ACC112 (cell line): ENCODE measurements around the gene ENTPD5.

Experiments used
- H2AFZ ChIP-seq: fragments of 200-600 bp; sonication (generic); one replicate; pipeline ENCODE4 v1.6.0; 2017; ENCODE audit warnings: antibody characterized with exemption, low read length; ENCODE audit not compliant: unreplicated experiment
- H3K27ac ChIP-seq: fragments of 200-600 bp; sonication (generic); 2 replicates; pipeline ENCODE4 v1.5.1; 2014; ENCODE audit warnings: low read depth, mild to moderate bottlenecking, antibody characterized with exemption, low read length, moderate library complexity
- H3K27me3 ChIP-seq: fragments of 200-600 bp; sonication (generic); 2 replicates; pipeline ENCODE4 v1.6.1; 2014; ENCODE audit warnings: mild to moderate bottlenecking, antibody characterized with exemption, low read length, moderate library complexity, mixed read lengths; ENCODE audit not compliant: insufficient read depth
- H3K36me3 ChIP-seq: fragments of 200-600 bp; sonication (generic); 2 replicates; pipeline ENCODE4 v1.6.1; 2016; ENCODE audit warnings: mild to moderate bottlenecking, antibody characterized with exemption, low read length, moderate library complexity, mixed read lengths; ENCODE audit not compliant: insufficient read depth
- H3K4me1 ChIP-seq: fragments of 200-600 bp; sonication (generic); one replicate; pipeline ENCODE4 v1.6.1; 2016; ENCODE audit warnings: low read length, mixed read lengths; ENCODE audit not compliant: insufficient read depth, unreplicated experiment, control insufficient read depth
- H3K4me3 ChIP-seq: fragments of 200-600 bp; sonication (generic); 2 replicates; pipeline ENCODE4 v1.5.1; 2014; ENCODE audit warnings: mild to moderate bottlenecking, low read depth, low read length
- H3K79me2 ChIP-seq: fragments of 200-600 bp; sonication (generic); one replicate; pipeline ENCODE4 v1.6.0; 2016; ENCODE audit warnings: low read length; ENCODE audit not compliant: control insufficient read depth, unreplicated experiment, insufficient read depth

The ENTPD5 gene

GRCh38 chr14:73973497-73973896 lies 45.6 kb downstream of the ENTPD5 start:
- Histone ChIP-seq H3K27me3 (no peaks in the 10 kb centered on the region), H3K79me2 (no peaks in the 10 kb centered on the region), H3K4me3 (no peak overlapping the region), H2AFZ (no peak overlapping the region), H3K27ac (no peak overlapping the region), H3K4me1 (no peaks in the 10 kb centered on the region), H3K36me3 (no peaks in the 10 kb centered on the region; the same call in 1 of the 2 replicates)

DNA sequence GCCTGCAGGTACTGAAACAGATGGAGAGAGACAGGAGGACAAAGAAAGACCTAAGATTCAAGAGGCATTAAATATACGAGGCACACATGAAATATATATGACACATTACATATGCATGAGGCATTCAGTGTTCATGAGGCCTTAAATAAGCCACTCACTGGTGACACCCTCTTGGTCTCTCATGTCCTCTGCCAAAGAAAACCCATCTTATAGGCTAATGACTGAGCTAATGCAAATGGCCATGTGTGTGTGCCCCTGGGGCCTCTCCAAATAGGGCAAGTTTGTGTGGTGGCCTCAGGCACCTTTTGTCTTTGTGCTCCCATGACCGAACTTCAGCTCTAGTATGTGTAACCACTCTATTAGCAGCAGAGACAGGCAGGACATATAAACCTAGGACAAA lies 50.2 kb downstream of the ENTPD5 start:
- H3K4me1 ChIP-seq: no peaks in the 10 kb centered on the region
- H2AFZ ChIP-seq: no peak overlapping the region
- no peaks in the 10 kb centered on the region for H3K79me2 ChIP-seq
- H3K27me3 ChIP-seq: no peaks in the 10 kb centered on the region
- H3K36me3 ChIP-seq: peaks cover 13% of the 10 kb centered on the region; the same call in 1 of the 2 replicates
- H3K4me3 ChIP-seq: no peak overlapping the region
- no peak overlapping the region for H3K27ac ChIP-seq

DNA sequence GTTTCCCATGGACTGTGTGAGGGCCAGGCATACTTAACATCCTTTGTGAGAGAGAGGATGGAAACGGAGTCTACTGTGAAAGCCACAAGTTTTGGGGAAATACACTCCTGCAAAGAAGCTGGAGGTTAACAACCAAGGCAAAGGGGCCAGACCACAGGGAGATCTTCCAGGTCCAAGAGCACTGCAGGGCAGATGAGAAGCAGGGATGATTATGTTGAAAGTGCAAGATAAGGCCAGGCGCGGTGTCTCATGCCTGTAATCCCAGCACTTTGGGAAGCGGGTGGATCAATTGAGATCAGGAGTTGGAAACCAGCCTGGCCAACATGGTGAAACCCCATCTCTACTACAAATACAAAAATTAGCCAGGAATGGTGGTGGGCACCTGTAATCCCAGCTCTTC lies 53.9 kb downstream of the ENTPD5 start:
- Histone ChIP-seq H3K79me2 (no peaks in the 10 kb centered on the region), H3K4me3 (no peak overlapping the region), H3K36me3 (peaks cover 27% of the 10 kb centered on the region), H3K27ac (no peak overlapping the region), H3K4me1 (no peaks in the 10 kb centered on the region), H3K27me3 (no peaks in the 10 kb centered on the region), H2AFZ (no peak overlapping the region)

GRCh38 chr14:73961192-73961591 lies 57.9 kb downstream of the ENTPD5 start:
- Histone ChIP-seq H3K4me1 (no peaks in the 10 kb centered on the region), H3K36me3 (peaks cover 37% of the 10 kb centered on the region), H3K4me3 (no peak overlapping the region), H3K79me2 (no peaks in the 10 kb centered on the region), H3K27me3 (no peaks in the 10 kb centered on the region), H2AFZ (no peak overlapping the region), H3K27ac (no peak overlapping the region)

DNA sequence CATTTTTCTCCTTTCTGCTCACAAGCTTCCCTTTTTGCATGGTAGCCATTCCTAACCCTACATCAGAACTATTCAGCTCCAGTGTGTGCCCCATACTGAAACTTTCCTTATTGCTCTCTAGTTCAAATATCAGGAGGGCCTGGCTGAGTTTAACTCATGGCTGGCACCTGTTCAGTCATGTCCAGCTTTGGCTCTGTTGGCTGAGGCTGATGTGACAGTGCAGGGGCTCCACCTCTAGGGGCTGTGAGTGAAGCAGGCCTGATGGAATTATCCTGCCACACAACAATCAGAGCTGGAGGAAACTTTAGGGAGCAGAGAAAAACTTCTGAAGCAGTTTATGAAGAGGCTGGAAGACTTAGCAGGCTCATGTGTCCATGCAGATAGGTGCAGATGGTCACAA lies 60.5 kb downstream of the ENTPD5 start:
- Histone ChIP-seq H3K36me3 (peaks cover 28% of the 10 kb centered on the region), H2AFZ (no peak overlapping the region), H3K4me1 (no peaks in the 10 kb centered on the region), H3K4me3 (no peak overlapping the region), H3K79me2 (no peaks in the 10 kb centered on the region), H3K27ac (no peak overlapping the region), H3K27me3 (no peaks in the 10 kb centered on the region)

DNA sequence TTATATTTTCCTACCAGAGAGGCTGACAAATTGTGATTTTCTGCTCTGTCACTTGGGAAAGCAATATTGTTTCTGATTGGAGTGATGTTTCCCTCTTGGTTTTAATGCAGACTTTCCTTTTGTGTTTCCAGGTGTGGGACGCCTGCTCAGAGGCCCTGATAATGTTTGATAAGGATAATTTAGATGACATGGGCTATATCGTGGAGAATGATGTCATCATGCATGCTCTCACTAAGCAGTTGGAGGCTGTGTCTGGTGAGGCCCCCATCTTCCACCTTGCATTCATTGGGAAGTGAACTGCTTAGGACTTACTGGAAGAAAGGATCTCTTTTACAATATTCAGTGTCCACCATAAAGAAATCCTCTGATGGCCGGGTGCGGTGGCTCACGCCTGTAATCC lies 63.4 kb downstream of the ENTPD5 start:
- H3K4me3 ChIP-seq: no peak overlapping the region
- H3K36me3 ChIP-seq: peaks cover 22% of the 10 kb centered on the region
- H2AFZ ChIP-seq: no peak overlapping the region
- H3K27me3 ChIP-seq: no peaks in the 10 kb centered on the region
- peaks cover 13% of the 10 kb centered on the region for H3K79me2 ChIP-seq
- peaks cover 7% of the 10 kb centered on the region for H3K4me1 ChIP-seq
- H3K27ac ChIP-seq: no peak overlapping the region

DNA sequence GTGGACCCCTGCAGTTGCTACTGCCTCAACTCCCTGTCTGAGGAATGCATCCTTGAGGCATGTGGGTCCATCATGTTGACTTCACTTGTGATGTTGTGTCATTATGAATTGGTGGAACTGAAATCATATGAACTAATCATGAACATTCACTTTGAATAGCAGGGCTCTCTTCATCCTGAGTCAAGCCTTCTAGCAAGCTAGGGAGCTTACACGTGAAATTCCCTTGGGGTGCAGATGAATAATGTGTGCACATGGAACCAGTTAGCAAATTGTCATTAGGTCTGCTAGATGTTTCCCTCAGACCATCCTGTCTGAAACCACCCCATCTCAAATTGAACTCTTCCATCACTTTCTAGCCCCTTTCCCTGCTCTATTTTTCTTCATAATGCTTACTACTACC lies 65.4 kb downstream of the ENTPD5 start:
- H2AFZ ChIP-seq: no peak overlapping the region
- no peaks in the 10 kb centered on the region for H3K27me3 ChIP-seq
- H3K4me3 ChIP-seq: no peak overlapping the region
- H3K4me1 ChIP-seq: peaks cover 7% of the 10 kb centered on the region
- H3K79me2 ChIP-seq: peaks cover 16% of the 10 kb centered on the region
- no peak overlapping the region for H3K27ac ChIP-seq
- peaks cover 14% of the 10 kb centered on the region; the same call in 1 of the 2 replicates for H3K36me3 ChIP-seq

GRCh38 chr14:73949752-73950734 lies 69.0 kb downstream of the ENTPD5 start, which contains the start of the genes COQ6 and FAM161B:
Gene COQ6, plus strand, starts transcription at chr14:73950302. Its CDS starts 31 bp downstream, at chr14:73950333.
Gene FAM161B, minus strand, starts transcription at chr14:73950094. Its CDS starts 68 bp downstream, at chr14:73950026.
- Histone ChIP-seq H2AFZ (peak within 1 kb of the TSS; percentile 59), H3K4me1 (peaks cover 7% of the 10 kb centered on the region), H3K4me3 (peak within 1 kb of the TSS; percentile 80), H3K27ac (peak within 1 kb of the TSS; percentile 79), H3K27me3 (no peaks in the 10 kb centered on the region), H3K36me3 (peaks cover 6% of the 10 kb centered on the region; the same call in 1 of the 2 replicates), H3K79me2 (peaks cover 16% of the 10 kb centered on the region)

DNA sequence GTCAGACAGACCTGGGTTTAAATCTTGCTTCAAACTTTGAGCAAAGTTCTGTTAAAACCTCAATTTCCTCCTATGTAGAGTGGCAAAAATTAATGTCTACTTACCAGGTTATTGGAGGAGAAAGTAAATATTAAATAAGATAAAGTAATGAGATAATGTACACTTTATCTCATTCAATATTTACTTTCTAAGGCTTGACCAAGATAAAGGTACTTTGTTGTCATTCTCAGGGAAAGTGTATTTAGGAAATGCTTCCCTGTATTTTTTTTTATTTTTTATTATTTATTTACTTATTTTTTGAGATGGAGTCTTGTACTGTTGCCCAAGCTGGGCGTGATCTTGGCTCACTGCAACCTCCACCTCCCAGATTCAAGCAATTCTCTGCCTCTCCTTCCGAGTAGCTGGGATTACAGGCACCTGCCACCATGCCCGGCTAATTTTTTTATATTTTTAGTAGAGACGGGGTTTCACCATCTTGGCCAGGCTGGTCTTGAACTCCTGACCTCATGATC lies 73.9 kb downstream of the ENTPD5 start:
- Histone ChIP-seq H3K79me2 (no peaks in the 10 kb centered on the region), H3K36me3 (no peaks in the 10 kb centered on the region), H3K4me1 (peaks cover 15% of the 10 kb centered on the region), H3K27ac (no peak overlapping the region), H2AFZ (no peak overlapping the region), H3K4me3 (no peak overlapping the region), H3K27me3 (no peaks in the 10 kb centered on the region)

DNA sequence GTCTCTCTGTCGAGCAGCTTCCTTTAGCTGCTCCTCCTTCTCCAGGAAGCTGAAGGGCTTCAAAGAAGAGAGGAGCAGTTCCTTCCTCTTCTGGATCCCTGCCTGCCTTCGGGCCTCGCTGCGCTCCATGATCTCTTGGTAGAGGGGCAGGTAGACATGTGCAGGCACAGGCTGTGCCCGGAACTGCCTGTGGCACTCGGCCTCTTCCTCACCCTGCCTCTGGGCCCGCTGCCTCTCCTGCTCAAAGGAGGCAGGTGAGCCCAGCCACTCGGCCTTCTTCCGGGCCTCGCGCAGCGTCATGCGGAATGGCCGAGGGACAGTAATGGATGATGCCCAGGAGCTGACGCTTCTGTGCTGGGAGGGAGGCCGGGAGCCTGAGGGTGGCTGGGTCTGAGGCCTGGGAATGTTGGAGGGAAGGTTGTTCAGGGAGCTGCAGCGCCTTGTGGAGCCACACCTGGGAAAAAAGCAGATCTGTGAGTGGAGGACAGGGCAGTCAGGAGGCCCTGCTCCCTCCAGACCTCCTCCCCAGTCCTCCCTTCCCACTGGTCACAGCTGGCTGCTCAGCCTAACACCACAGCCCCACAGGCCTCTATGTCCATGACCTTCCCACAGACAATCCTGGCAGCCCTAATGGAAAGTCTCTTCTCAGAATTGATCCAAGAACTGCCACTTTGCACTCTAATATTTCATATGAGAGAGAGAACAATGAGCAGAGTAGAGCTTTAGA lies 74.5 kb downstream of the ENTPD5 start:
- H3K4me3 ChIP-seq: no peak overlapping the region
- no peak overlapping the region for H3K27ac ChIP-seq
- peaks cover 15% of the 10 kb centered on the region for H3K4me1 ChIP-seq
- H3K79me2 ChIP-seq: no peaks in the 10 kb centered on the region
- no peaks in the 10 kb centered on the region for H3K27me3 ChIP-seq
- no peaks in the 10 kb centered on the region for H3K36me3 ChIP-seq
- H2AFZ ChIP-seq: no peak overlapping the region
